Right lobe of liver (tissue), 6 donors: ENCODE results near the gene SORBS2. TPM values are rescaled to one million over a fixed set of nuclear protein-coding genes. Genes with fewer than 3 reads are reported as not detected.

Experiments
- ATAC-seq, 4 donors: fragments of 200-7000 bp; cut with Tn5 transposase; one replicate each; pipeline ENCODE4 v1.9.1; 2020; ENCODE audit warnings: mild to moderate bottlenecking in 4 of 4, moderate library complexity in 4 of 4
- DNase-seq, 3 donors: peaks; one replicate each; pipeline ENCODE4 v3.0.0-alpha.2; 2020
- H3K27ac ChIP-seq, 3 donors: fragments of 200-600 bp; one replicate each; pipeline ENCODE4 v1.8.0; 2022
- H3K27me3 ChIP-seq, 2 donors: fragments of 200-600 bp; one replicate each; pipeline ENCODE4 v1.8.0; 2022
- H3K36me3 ChIP-seq, 4 donors: fragments of 200-600 bp; sonication (generic) in 1 of 4; one replicate each; pipeline versions ENCODE4 v1.5.1 to v1.8.0; 2017 to 2022; ENCODE audit warnings: control low read depth in 1 of 4
- H3K4me1 ChIP-seq, 4 donors: fragments of 200-600 bp; sonication (generic) in 1 of 4; one replicate each; pipeline versions ENCODE4 v1.5.1 to v1.8.0; 2017 to 2022; ENCODE audit warnings: control low read depth in 1 of 4
- H3K4me3 ChIP-seq, 3 donors: fragments of 200-600 bp; one replicate each; pipeline ENCODE4 v1.8.0; 2022
- H3K9me3 ChIP-seq, 4 donors: fragments of 200-600 bp; sonication (generic) in 1 of 4; one replicate each; pipeline versions ENCODE4 v1.5.1 to v1.8.0; 2017 to 2022; ENCODE audit warnings: control low read depth in 1 of 4
- CTCF ChIP-seq, 4 donors: fragments of 200-600 bp in 3 of 4; fragments of 450-650 bp in 1 of 4; IDR thresholded peaks; one replicate each; pipeline versions ENCODE4 v1.5.1 to v1.8.0; 2016 to 2022; ENCODE audit warnings: antibody characterized with exemption in 4 of 4, mild to moderate bottlenecking in 2 of 4
- POLR2A ChIP-seq: fragments of 450-650 bp; IDR thresholded peaks from one replicate; pipeline ENCODE4 v1.6.1; 2017; ENCODE audit warnings: antibody characterized with exemption, mild to moderate bottlenecking
- WGBS: methylation state at CpG from one replicate; pipeline ENCODE4 v1.1.6; 2018; ENCODE audit warnings: low coverage, low lambda C conversion rate; ENCODE audit not compliant: insufficient coverage; ENCODE audit errors: missing lambda C conversion rate; 5-methylcytosine and 5-hydroxymethylcytosine counted together
- intact Hi-C, 2 donors: fragments of 100-400 bp; cut with DNase I; formaldehyde crosslinking; loops; one replicate each; pipeline versions ENCODE4 v1.11.2 to v1.14.1; 2022
- total RNA-seq, 6 experiments: library from RNA; depleted of rRNA in 2 of 6; stranded (reverse); fragments of >200 nt in 2 of 6; fragmentation: NEBNext Ultra II Directional in 3 of 6; extraction: Animal tissue kit (Norgen Biotek cat#: 25700) in 3 of 6; gene quantifications; one replicate each; pipeline versions ENCODE4 v1.1.0 to v1.2.4, GENCODE V29; 2016 to 2023
- donor health status: DM: no; HTN: yes; CAD: no.
- donor health status: DM: no; HTN: no; CAD: no.
- donor health status: DM: no; HTN: no; CAD: no.
- donor health status: DM: no; HTN: yes; CAD: no.
- donor health status: DM: no; HTN: yes; CAD: no.

SORBS2 gene
- total RNA-seq, 6 experiments from 2014 or later = 60.8 to 144 (median 107) TPM

- peaks cover 0 to 20% (median 6%) of the 10 kb centered on the region in 4 donors for H3K4me1 ChIP-seq
- intact Hi-C loops = no loop called here
- H3K27me3 ChIP-seq = no peaks in the 10 kb centered on the region
- H3K27ac ChIP-seq = peak overlapping the region; percentile 83 to 98 (median 96)
- TF ChIP-seq POLR2A (no peak), CTCF (IDR thresholded peaks at IDR 0.05) (no peak)
- H3K9me3 ChIP-seq = no peaks in the 10 kb centered on the region
- H3K4me3 ChIP-seq = peak overlapping the region in 2 of 3 donors; percentile 38 to 48
- WGBS = 44% methylated on average over 12 of the region's 12 CpGs
- peak in 2 of 4 donors; percentile 3 to 4 for ATAC-seq
- no peak for DNase-seq
- H3K36me3 ChIP-seq = no peaks in the 10 kb centered on the region
Observed at GRCh38 chr4:185772391-185773093, 39.5 kb downstream of the SORBS2 start.

DNA sequence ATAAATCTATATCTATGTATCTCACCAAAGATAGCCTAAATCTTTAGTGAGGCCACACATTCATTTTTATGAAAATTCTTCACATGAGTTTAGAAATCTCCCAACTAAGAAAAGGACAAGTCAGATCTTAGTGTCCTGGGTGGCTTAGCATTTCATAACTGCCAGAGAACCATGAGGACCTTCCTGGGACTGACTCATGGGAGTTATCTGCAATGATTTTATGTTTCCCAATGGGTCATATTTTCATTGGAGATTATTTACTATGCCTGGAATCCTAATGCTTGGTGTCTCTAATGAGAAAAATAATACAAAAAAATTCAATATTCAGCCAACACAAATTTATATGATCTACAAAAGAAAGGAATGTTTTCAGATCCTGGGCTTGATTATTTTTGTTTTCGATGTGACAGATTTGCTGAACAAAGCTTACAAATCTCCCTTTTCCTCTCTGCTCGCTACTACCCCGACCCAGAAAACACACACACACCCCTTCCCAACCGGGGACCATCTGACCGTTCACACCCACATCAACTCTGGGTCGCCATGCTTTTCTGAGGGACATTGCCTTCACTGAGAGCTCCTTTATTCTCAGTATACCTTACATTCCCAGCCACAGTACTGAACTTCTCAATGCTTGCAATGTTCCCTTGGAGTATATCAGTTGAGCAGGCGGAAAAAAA is 40.1 kb downstream of the SORBS2 start:
- Histone ChIP-seq H3K9me3 (no peaks in the 10 kb centered on the region), H3K4me3 (no peak overlapping the region), H3K27ac (peak overlapping the region; percentile 83 to 98 (median 96)), H3K4me1 (peaks cover 0 to 22% (median 6%) of the 10 kb centered on the region in 4 donors), H3K36me3 (no peaks in the 10 kb centered on the region), H3K27me3 (no peaks in the 10 kb centered on the region)
- TF ChIP-seq CTCF (IDR thresholded peaks at IDR 0.05) (no peak), POLR2A (no peak)
- intact Hi-C loops = no loop called here
- 80% methylated on average over 7 of the region's 7 CpGs for WGBS
- DNase-seq = no peak
- no peak for ATAC-seq

GRCh38 chr4:185767528-185767927 is 44.5 kb downstream of the SORBS2 start:
- H3K36me3 ChIP-seq = no peaks in the 10 kb centered on the region
- DNase-seq (no peak), ATAC-seq (peak; percentile 57 to 69 (median 64))
- H3K27me3 ChIP-seq = no peaks in the 10 kb centered on the region
- intact Hi-C loops = no loop called here
- TF ChIP-seq CTCF (IDR thresholded peaks at IDR 0.05) = no peak
- no peak for TF ChIP-seq POLR2A
- 31% methylated on average over 4 of the region's 4 CpGs for WGBS
- H3K9me3 ChIP-seq = no peaks in the 10 kb centered on the region
- H3K4me1 ChIP-seq = peaks cover 0 to 15% (median 4%) of the 10 kb centered on the region in 4 donors
- H3K27ac ChIP-seq = peak overlapping the region; percentile 51 to 67 (median 57)
- peak overlapping the region in 1 of 3 donors; percentile 12 for H3K4me3 ChIP-seq

GRCh38 chr4:185764876-185765275 is 47.1 kb downstream of the SORBS2 start:
- Histone ChIP-seq H3K36me3 (no peaks in the 10 kb centered on the region), H3K27ac (no peak overlapping the region), H3K4me1 (peaks cover 0 to 11% (median 4%) of the 10 kb centered on the region in 4 donors), H3K27me3 (no peaks in the 10 kb centered on the region), H3K4me3 (no peak overlapping the region), H3K9me3 (no peaks in the 10 kb centered on the region)
- ATAC-seq (no peak), DNase-seq (no peak)
- intact Hi-C loops = no loop called here
- no peak for TF ChIP-seq POLR2A
- TF ChIP-seq CTCF (IDR thresholded peaks at IDR 0.05) = no peak
